ENCODE data around the gene RAVER2.

RAVER2 gene

GRCh38 chr1:64875606-64876005, 130.7 kb downstream of the RAVER2 start:
- no peak for DNase-seq (ENCODE audit: low read depth in 2 of 2)

GRCh38 chr1:64877151-64877550, 132.3 kb downstream of the RAVER2 start:
- DNase-seq (ENCODE audit: low read depth in 2 of 2): no peak

- DNase-seq (ENCODE audit: low read depth in 2 of 2): no peak
Measured at GRCh38 chr1:64877598-64877997, 132.7 kb downstream of the RAVER2 start.

GRCh38 chr1:64878090-64878489, 133.2 kb downstream of the RAVER2 start:
- no peak for DNase-seq (ENCODE audit: low read depth in 2 of 2)

- DNase-seq (ENCODE audit: low read depth in 2 of 2): no peak
Measured at GRCh38 chr1:64878931-64879611, 134.2 kb downstream of the RAVER2 start.

- DNase-seq (ENCODE audit: low read depth in 2 of 2): no peak
Measured at GRCh38 chr1:64880449-64880848, 135.6 kb downstream of the RAVER2 start.

GRCh38 chr1:64881281-64881680, 136.4 kb downstream of the RAVER2 start:
- DNase-seq (ENCODE audit: low read depth in 2 of 2): no peak
